Muscle layer of colon (tissue), 2 donors: ENCODE measurements around the gene ZDHHC8.

ENCODE experiments used
- H3K27ac ChIP-seq: one replicate; pipeline ENCODE4 v1.7.0; 2013; ENCODE audit warnings: low read depth, mild to moderate bottlenecking, low read length, moderate library complexity
- H3K27me3 ChIP-seq, 2 donors: one replicate each; pipeline ENCODE4 v1.7.0; 2013; ENCODE audit warnings: low read length in 2 of 2, mild to moderate bottlenecking in 2 of 2; ENCODE audit not compliant: insufficient read depth in 2 of 2, control insufficient read depth in 1 of 2
- H3K36me3 ChIP-seq: one replicate; pipeline ENCODE4 v1.7.0; 2013; ENCODE audit warnings: mild to moderate bottlenecking, low read length; ENCODE audit not compliant: insufficient read depth
- H3K4me1 ChIP-seq: one replicate; pipeline ENCODE4 v1.7.0; 2013; ENCODE audit warnings: mild to moderate bottlenecking, low read length; ENCODE audit not compliant: insufficient read depth
- H3K4me3 ChIP-seq, 2 donors: one replicate each; pipeline ENCODE4 v1.7.0; 2013; ENCODE audit warnings: low read length in 2 of 2, low read depth in 1 of 2, mild to moderate bottlenecking in 1 of 2, moderate library complexity in 1 of 2
- H3K9ac ChIP-seq: one replicate; pipeline ENCODE4 v1.7.0; 2013; ENCODE audit warnings: low read length
- H3K9me3 ChIP-seq: one replicate; pipeline ENCODE4 v1.7.0; 2013; ENCODE audit warnings: mild to moderate bottlenecking, low read length
- donor health status: abdominal sarcoma.
- donor health status: Adenocarcinoma of cecum.

ZDHHC8 gene

GRCh38 chr22:20165421-20165820 is 33.8 kb downstream of the ZDHHC8 start:
- no peak overlapping the region for H3K4me3 ChIP-seq
- H3K9me3 ChIP-seq: no peaks in the 10 kb centered on the region
- H3K9ac ChIP-seq: no peak overlapping the region
- no peaks in the 10 kb centered on the region for H3K36me3 ChIP-seq
- no peak overlapping the region for H3K27ac ChIP-seq
- H3K4me1 ChIP-seq: no peaks in the 10 kb centered on the region
- H3K27me3 ChIP-seq: peaks cover 0 to 3% of the 10 kb centered on the region in 2 donors

GRCh38 chr22:20165913-20166312 is 34.3 kb downstream of the ZDHHC8 start:
- Histone ChIP-seq H3K4me3 (no peak overlapping the region), H3K9me3 (no peaks in the 10 kb centered on the region), H3K4me1 (no peaks in the 10 kb centered on the region), H3K9ac (no peak overlapping the region), H3K27me3 (peaks cover 0 to 3% of the 10 kb centered on the region in 2 donors), H3K36me3 (no peaks in the 10 kb centered on the region), H3K27ac (no peak overlapping the region)

GRCh38 chr22:20166703-20167102 is 35.1 kb downstream of the ZDHHC8 start:
- H3K36me3 ChIP-seq: no peaks in the 10 kb centered on the region

GRCh38 chr22:20167643-20168322 is 36.2 kb downstream of the ZDHHC8 start:
- H3K36me3 ChIP-seq: no peaks in the 10 kb centered on the region
- peaks cover 0 to 3% of the 10 kb centered on the region in 2 donors for H3K27me3 ChIP-seq

More at GRCh38 chr22:20166703-20167102, 35.1 kb downstream of the ZDHHC8 start:
- Histone ChIP-seq H3K27me3 (peaks cover 0 to 3% of the 10 kb centered on the region in 2 donors), H3K4me1 (no peaks in the 10 kb centered on the region), H3K4me3 (no peak overlapping the region), H3K27ac (no peak overlapping the region), H3K9ac (no peak overlapping the region), H3K9me3 (no peaks in the 10 kb centered on the region)

GRCh38 chr22:20169253-20169822 is 37.7 kb downstream of the ZDHHC8 start:
- H3K36me3 ChIP-seq: no peaks in the 10 kb centered on the region
- H3K4me3 ChIP-seq: no peak overlapping the region
- no peaks in the 10 kb centered on the region for H3K9me3 ChIP-seq
- H3K9ac ChIP-seq: no peak overlapping the region
- H3K27me3 ChIP-seq: peaks cover 0 to 3% of the 10 kb centered on the region in 2 donors
- H3K27ac ChIP-seq: no peak overlapping the region
- H3K4me1 ChIP-seq: no peaks in the 10 kb centered on the region

More at GRCh38 chr22:20167643-20168322, 36.2 kb downstream of the ZDHHC8 start:
- no peak overlapping the region for H3K27ac ChIP-seq
- H3K4me1 ChIP-seq: no peaks in the 10 kb centered on the region
- no peaks in the 10 kb centered on the region for H3K9me3 ChIP-seq
- no peak overlapping the region for H3K9ac ChIP-seq
- H3K4me3 ChIP-seq: no peak overlapping the region

- Histone ChIP-seq H3K36me3 (no peaks in the 10 kb centered on the region), H3K9me3 (no peaks in the 10 kb centered on the region), H3K4me1 (no peaks in the 10 kb centered on the region), H3K4me3 (no peak overlapping the region), H3K27ac (no peak overlapping the region), H3K27me3 (peaks cover 0 to 3% of the 10 kb centered on the region in 2 donors), H3K9ac (no peak overlapping the region)
These were observed 38.6 kb downstream of the ZDHHC8 start for GRCh38 chr22:20170170-20170569.

GRCh38 chr22:20171288-20172140 is 39.9 kb downstream of the ZDHHC8 start:
- Histone ChIP-seq H3K36me3 (no peaks in the 10 kb centered on the region), H3K9me3 (no peaks in the 10 kb centered on the region), H3K9ac (no peak overlapping the region), H3K4me1 (no peaks in the 10 kb centered on the region), H3K4me3 (no peak overlapping the region), H3K27ac (no peak overlapping the region), H3K27me3 (peaks cover 0 to 3% of the 10 kb centered on the region in 2 donors)

- Histone ChIP-seq H3K27me3 (peaks cover 0 to 3% of the 10 kb centered on the region in 2 donors), H3K9me3 (no peaks in the 10 kb centered on the region), H3K4me3 (no peak overlapping the region), H3K4me1 (no peaks in the 10 kb centered on the region), H3K27ac (no peak overlapping the region), H3K9ac (no peak overlapping the region), H3K36me3 (no peaks in the 10 kb centered on the region)
These were observed 40.6 kb downstream of the ZDHHC8 start for GRCh38 chr22:20172141-20172613.

- no peaks in the 10 kb centered on the region for H3K9me3 ChIP-seq
- no peak overlapping the region for H3K4me3 ChIP-seq
- H3K4me1 ChIP-seq: no peaks in the 10 kb centered on the region
- no peak overlapping the region for H3K27ac ChIP-seq
- H3K36me3 ChIP-seq: no peaks in the 10 kb centered on the region
- no peak overlapping the region for H3K9ac ChIP-seq
- peaks cover 0 to 3% of the 10 kb centered on the region in 2 donors for H3K27me3 ChIP-seq
These were observed 41.6 kb downstream of the ZDHHC8 start for GRCh38 chr22:20173246-20173645.

- Histone ChIP-seq H3K4me1 (no peaks in the 10 kb centered on the region), H3K9ac (no peak overlapping the region), H3K27me3 (no peaks in the 10 kb centered on the region), H3K36me3 (no peaks in the 10 kb centered on the region), H3K4me3 (no peak overlapping the region), H3K9me3 (no peaks in the 10 kb centered on the region), H3K27ac (no peak overlapping the region)
These were observed 42.2 kb downstream of the ZDHHC8 start for GRCh38 chr22:20173772-20174171.

GRCh38 chr22:20174785-20175596 is 43.4 kb downstream of the ZDHHC8 start:
- no peaks in the 10 kb centered on the region for H3K9me3 ChIP-seq
- H3K27ac ChIP-seq: no peak overlapping the region
- no peaks in the 10 kb centered on the region for H3K36me3 ChIP-seq
- H3K4me3 ChIP-seq: no peak overlapping the region
- no peaks in the 10 kb centered on the region for H3K4me1 ChIP-seq
- no peaks in the 10 kb centered on the region for H3K27me3 ChIP-seq
- H3K9ac ChIP-seq: no peak overlapping the region
